Common myeloid progenitor, CD34-positive (primary cell): Measurements from ENCODE around the gene NAALAD2.
"Not testable (repeated sequence)": the region's sequence is repeated elsewhere in the genome, so short reads cannot be mapped to it uniquely, and the experiment has no call there.

Experiments
- CTCF ChIA-PET: fragments of 350-600 bp; sonication (Branson Sonifier 250); formaldehyde crosslinking; loops from one replicate; lab custom pipeline; 2021; ENCODE audit warnings: antibody characterized with exemption; lab: Charles Lee
- POLR2A ChIA-PET: fragments of 350-600 bp; sonication (Branson Sonifier 250); formaldehyde crosslinking; loops from one replicate; lab custom pipeline; 2021; ENCODE audit warnings: antibody characterized with exemption; lab: Charles Lee
- DNase-seq, 3 donors: peaks; one replicate each; pipeline versions ENCODE4 v3.0.0 to v3.0.0-alpha.2; 2013
- H3K27ac ChIP-seq, 2 experiments: 1 replicate in 1 of 2; 2 replicates in 1 of 2; pipeline ENCODE4 v1.7.0; 2013; ENCODE audit warnings: inconsistent platforms in 2 of 2, low read length in 2 of 2, mild to moderate bottlenecking in 2 of 2, low read depth in 1 of 2, moderate library complexity in 1 of 2; ENCODE audit not compliant: severe bottlenecking in 2 of 2, insufficient read depth in 1 of 2, poor library complexity in 1 of 2
- H3K27me3 ChIP-seq, 5 experiments: replicated peaks in 2 of 5; 1 replicate in 3 of 5; 2 replicates in 2 of 5; pipeline versions ENCODE4 v1.6.1 to v1.7.0; 2013; ENCODE audit warnings: low read length in 4 of 5, mild to moderate bottlenecking in 2 of 5, moderate library complexity in 2 of 5, inconsistent platforms in 1 of 5; ENCODE audit not compliant: insufficient read depth in 5 of 5, control insufficient read depth in 4 of 5
- H3K36me3 ChIP-seq, 4 experiments: 1 replicate in 2 of 4; 2 replicates in 2 of 4; pipeline versions ENCODE4 v1.6.1 to v1.7.0; 2013; ENCODE audit warnings: low read length in 3 of 4, control low read depth in 1 of 4, mild to moderate bottlenecking in 1 of 4; ENCODE audit not compliant: control insufficient read depth in 4 of 4, insufficient read depth in 4 of 4
- H3K4me1 ChIP-seq, 4 experiments: 1 replicate in 3 of 4; 2 replicates in 1 of 4; pipeline versions ENCODE4 v1.6.1 to v1.7.1; 2013; ENCODE audit warnings: low read length in 3 of 4, mild to moderate bottlenecking in 3 of 4, control low read depth in 1 of 4, inconsistent platforms in 1 of 4, moderate library complexity in 1 of 4; ENCODE audit not compliant: control insufficient read depth in 4 of 4, insufficient read depth in 4 of 4; ENCODE audit errors: control extremely low read depth in 1 of 4
- H3K4me3 ChIP-seq, 7 experiments: 1 replicate in 4 of 7; 2 replicates in 3 of 7; pipeline versions ENCODE4 v1.5.1 to v1.7.0; 2013; ENCODE audit warnings: mild to moderate bottlenecking in 7 of 7, low read length in 6 of 7, moderate library complexity in 6 of 7, inconsistent platforms in 2 of 7, low read depth in 2 of 7, control low read depth in 1 of 7; ENCODE audit not compliant: insufficient read depth in 4 of 7, control insufficient read depth in 1 of 7; ENCODE audit errors: extremely low read depth in 1 of 7
- H3K9me3 ChIP-seq, 5 experiments: 1 replicate in 4 of 5; 2 replicates in 1 of 5; pipeline versions ENCODE4 v1.6.1 to v1.7.1; 2013; ENCODE audit warnings: low read length in 4 of 5, mild to moderate bottlenecking in 2 of 5, inconsistent platforms in 1 of 5, low read depth in 1 of 5, moderate library complexity in 1 of 5; ENCODE audit not compliant: control insufficient read depth in 4 of 5, insufficient read depth in 2 of 5; ENCODE audit errors: control extremely low read depth in 1 of 5
- WGBS: methylation state at CpG from one replicate; pipeline ENCODE4 v1.1.5; 2013; ENCODE audit not compliant: insufficient coverage; 5-methylcytosine and 5-hydroxymethylcytosine counted together

Gene NAALAD2

DNA sequence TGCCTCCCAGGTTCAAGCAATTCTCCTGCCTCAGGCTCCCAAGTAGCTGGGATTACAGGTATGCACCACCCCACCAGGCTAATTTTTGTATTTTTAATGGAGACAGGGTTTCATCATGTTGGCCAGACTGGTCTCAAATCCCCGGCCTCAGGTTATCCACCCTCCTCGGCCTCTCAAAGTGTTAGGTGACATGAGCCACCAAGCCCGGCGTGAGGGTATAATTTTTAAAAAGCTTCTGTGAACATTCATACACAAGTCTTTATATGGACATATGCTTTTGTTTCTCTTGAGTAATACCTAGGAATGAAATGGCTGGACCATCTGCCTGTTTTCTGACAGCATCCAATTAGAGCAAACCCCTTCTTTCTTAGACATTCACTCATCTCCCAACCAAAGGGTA is 14.3 kb upstream of the NAALAD2 start:
- POLR2A ChIA-PET = no interaction called here
- H3K4me3 ChIP-seq = no peak overlapping the region
- no peak for DNase-seq
- H3K4me1 ChIP-seq = no peaks in the 10 kb centered on the region
- no peaks in the 10 kb centered on the region for H3K36me3 ChIP-seq
- H3K9me3 ChIP-seq = no peaks in the 10 kb centered on the region
- no peak overlapping the region for H3K27ac ChIP-seq
- no peaks in the 10 kb centered on the region for H3K27me3 ChIP-seq
- WGBS = 100% methylated on average over 4 of the region's 4 CpGs
- CTCF ChIA-PET = no interaction called here

DNA sequence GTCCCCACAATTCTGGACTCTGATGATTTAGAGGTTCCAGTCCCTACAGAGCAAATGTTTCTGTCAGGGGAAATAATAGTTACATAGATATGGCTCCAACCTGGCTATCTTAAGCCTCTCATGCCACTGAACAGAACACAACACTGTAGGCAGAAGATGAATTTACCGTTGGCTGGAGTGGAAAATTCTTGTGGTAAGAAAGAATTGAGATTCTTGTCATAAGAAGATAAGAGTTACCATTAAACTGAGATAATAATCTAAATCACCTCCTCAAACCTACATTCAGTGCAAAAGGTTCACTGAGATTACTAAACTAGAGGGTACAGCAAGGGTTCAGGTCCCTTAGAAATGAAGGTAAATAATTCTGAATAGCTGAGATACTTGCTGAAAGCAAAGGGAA is 10.1 kb upstream of the NAALAD2 start:
- Histone ChIP-seq H3K27me3 (no peaks in the 10 kb centered on the region), H3K27ac (no peak overlapping the region), H3K4me1 (no peaks in the 10 kb centered on the region), H3K4me3 (no peak overlapping the region), H3K9me3 (no peaks in the 10 kb centered on the region), H3K36me3 (no peaks in the 10 kb centered on the region)
- ChIA-PET POLR2A (no interaction called here), CTCF (no interaction called here)
- WGBS = no CpG with 5 or more reads among the region's 1 CpG
- no peak for DNase-seq

DNA sequence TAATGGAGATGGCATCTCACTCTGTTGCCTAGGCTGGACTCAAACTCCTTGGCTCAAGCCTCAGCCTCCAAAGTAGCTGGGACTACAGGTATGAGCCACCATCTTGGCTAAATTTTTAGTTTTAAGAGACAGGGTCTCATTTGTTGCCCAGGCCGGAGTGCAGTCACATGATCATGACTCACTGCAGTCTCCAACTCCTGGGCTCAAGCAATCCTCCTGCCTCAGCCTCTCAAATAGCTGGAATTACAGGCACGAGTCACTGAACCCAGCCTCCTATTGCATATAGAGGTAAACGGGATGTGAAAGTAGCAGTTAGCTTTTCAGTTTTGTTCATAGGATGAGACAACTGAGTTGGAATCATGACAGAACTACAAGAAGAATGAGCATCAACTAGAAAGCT is 9.5 kb upstream of the NAALAD2 start:
- DNase-seq = no peak
- 97% methylated on average over 3 of the region's 3 CpGs for WGBS
- Histone ChIP-seq H3K9me3 (no peaks in the 10 kb centered on the region), H3K27ac (no peak overlapping the region), H3K27me3 (no peaks in the 10 kb centered on the region), H3K4me3 (no peak overlapping the region), H3K36me3 (no peaks in the 10 kb centered on the region), H3K4me1 (no peaks in the 10 kb centered on the region)
- POLR2A ChIA-PET = no interaction called here
- CTCF ChIA-PET = no interaction called here

DNA sequence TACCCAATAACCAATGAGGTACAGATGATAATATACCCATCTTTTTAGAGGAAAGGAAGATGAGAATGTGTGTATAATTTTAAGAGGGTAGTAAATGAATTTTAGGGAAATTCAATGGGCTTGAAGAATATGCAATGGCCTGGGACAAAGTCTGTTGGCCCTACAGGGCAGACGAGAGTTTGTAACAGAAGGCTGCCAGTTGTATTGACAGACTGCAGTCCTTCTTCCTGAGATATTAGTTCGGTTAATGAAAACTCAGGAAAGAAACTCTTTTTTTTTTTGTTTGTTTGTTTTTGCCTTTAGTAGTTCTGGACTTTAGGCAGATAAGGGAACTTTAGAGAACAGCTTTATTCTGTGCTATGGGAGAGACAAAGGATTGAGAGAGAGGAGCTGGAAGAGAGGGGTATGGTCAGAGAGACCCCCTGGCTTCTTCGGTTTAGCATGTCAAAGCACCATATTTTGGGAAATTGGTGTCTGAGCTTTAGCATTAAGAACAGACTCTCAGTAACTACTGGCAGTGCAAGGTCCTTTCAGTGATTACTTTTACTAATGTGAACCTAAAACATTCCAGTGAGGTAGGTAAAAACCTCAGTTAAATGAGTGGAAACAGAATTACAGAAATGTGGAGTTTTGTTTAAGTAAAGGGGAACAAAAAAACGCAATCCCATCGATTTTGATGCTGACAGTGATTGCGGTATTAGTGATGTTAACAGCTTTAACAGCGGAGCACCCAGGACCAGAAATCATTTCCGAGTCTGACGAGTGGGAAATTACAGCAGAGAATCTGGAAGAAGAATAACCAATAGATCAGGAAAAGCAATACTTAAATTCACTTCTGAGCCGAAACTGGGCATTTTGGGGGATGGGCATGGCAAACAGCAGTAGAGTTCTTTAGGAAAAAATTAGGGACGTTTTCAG is 644 bp upstream of the NAALAD2 start:
- Histone ChIP-seq H3K27ac (no peak overlapping the region), H3K4me3 (peak overlapping the region in 6 of 7 experiments; percentile 65 to 83 (median 76)), H3K9me3 (no peaks in the 10 kb centered on the region), H3K36me3 (no peaks in the 10 kb centered on the region), H3K4me1 (peaks cover 0 to 16% (median 10%) of the 10 kb centered on the region in 4 experiments), H3K27me3 (peaks cover 0 to 5% (median 2%) of the 10 kb centered on the region in 5 experiments)
- 44% methylated on average over 10 of the region's 11 CpGs for WGBS
- ChIA-PET POLR2A (interaction anchor here (0.5 kb wide), 1 partner anchor 8 kb away, joined by 4 read pairs; no protein-coding TSS in a partner anchor), CTCF (interaction anchor here (2.0 kb wide), 1 partner anchor 10 kb away, joined by 6 read pairs; no protein-coding TSS in a partner anchor)
- no peak for DNase-seq

DNA sequence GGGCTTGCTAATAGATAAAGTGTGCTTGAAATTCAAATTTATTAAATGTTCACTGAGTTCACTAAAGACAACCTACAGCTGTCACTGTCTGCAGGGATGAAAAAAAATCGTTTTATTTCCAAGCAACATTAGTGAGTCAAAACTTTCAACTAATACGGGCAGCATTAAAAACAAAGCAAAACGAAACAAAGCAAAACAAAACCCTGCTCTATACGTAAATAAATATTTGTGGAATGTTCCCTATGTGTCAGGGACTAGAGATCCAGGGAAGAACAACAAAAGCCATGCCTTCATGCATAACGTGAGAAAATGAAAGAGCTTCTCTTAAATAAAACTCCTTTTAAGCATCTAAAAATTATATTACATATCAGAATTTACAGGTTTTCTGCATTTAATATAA is 553 bp downstream of the NAALAD2 start:
- Histone ChIP-seq H3K9me3 (no peaks in the 10 kb centered on the region), H3K27ac (no peak overlapping the region), H3K4me1 (peaks cover 0 to 16% (median 10%) of the 10 kb centered on the region in 4 experiments), H3K36me3 (no peaks in the 10 kb centered on the region), H3K27me3 (peaks cover 0 to 5% (median 2%) of the 10 kb centered on the region in 5 experiments), H3K4me3 (peak overlapping the region; percentile 31 to 83 (median 74))
- CTCF ChIA-PET = interaction anchor here (2.0 kb wide), 1 partner anchor 9 kb away, joined by 6 read pairs; no protein-coding TSS in a partner anchor
- peak in 1 of 3 donors; percentile 9 for DNase-seq
- no CpG with 5 or more reads among the region's 5 CpGs for WGBS
- POLR2A ChIA-PET = no interaction called here

DNA sequence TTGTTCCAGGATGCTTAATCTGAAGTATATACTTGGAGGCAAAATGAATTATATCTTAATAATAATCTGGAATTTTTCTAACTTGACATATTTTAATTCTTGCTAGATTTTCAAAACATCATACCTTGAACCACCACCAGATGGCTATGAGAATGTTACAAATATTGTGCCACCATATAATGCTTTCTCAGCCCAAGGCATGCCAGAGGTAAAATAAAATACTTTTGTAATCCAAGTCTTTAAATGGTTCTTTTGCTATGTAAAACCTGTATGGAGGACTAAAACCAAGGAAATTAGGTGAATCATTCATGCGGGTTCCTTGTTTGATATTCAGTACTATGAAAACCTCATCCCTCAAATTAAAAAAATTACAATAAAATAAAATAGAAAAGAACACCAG is 14.4 kb downstream of the NAALAD2 start:
- no peak for DNase-seq
- no CpG with 5 or more reads among the region's 1 CpG for WGBS
- ChIA-PET CTCF (no interaction called here), POLR2A (interaction anchor here (0.8 kb wide), 1 partner anchor 11 kb away, joined by 4 read pairs; no protein-coding TSS in a partner anchor)
- H3K4me1 ChIP-seq = no peaks in the 10 kb centered on the region
- H3K4me3 ChIP-seq = no peak overlapping the region
- H3K9me3 ChIP-seq = no peaks in the 10 kb centered on the region
- H3K27ac ChIP-seq = no peak overlapping the region
- no peaks in the 10 kb centered on the region for H3K36me3 ChIP-seq
- no peaks in the 10 kb centered on the region for H3K27me3 ChIP-seq

DNA sequence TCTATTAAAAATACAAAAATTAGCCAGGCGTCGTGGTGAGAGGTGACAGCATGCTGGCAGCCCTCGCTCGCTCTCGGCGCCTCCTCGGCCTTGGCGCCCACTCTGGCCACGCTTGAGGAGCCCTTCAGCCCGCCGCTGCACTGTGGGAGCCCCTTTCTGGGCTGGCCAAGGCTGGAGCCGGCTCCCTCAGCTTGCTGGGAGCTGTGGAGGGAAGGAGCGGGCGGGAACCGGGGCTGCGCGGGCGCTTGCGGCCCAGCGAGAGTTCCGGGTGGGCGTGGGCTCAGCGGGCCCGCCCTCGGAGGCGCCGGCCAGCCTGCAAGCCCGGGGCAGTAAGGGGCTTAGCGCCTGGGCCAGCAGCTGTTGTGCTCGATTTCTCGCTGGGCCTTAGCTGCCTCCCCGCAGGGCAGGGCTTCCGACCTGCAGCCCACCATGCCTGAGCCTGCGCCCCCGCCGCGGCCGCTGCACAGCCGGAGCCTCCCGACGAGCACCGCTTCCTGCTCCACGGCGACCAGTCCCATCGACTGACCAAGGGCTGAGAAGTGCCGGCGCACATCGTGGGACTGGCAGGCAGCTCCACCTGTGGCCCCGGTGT is 32.6 kb downstream of the NAALAD2 start:
- H3K4me3 ChIP-seq, H3K9me3 ChIP-seq, DNase-seq, CTCF ChIA-PET, H3K27me3 ChIP-seq, H3K36me3 ChIP-seq, H3K27ac ChIP-seq, H3K4me1 ChIP-seq, POLR2A ChIA-PET: not testable (repeated sequence)
- WGBS = 93% methylated on average over 39 of the region's 49 CpGs
